HFF-Myc (cell line): Measurements from ENCODE around the gene TRIO.

Experiments
- DNase-seq: peaks from one replicate; pipeline ENCODE4 v3.0.0-alpha.2; 2011; ENCODE audit warnings: low read depth; ENCODE audit errors: extremely low read depth
- H3K4me3 ChIP-seq: replicated peaks from 2 replicates; pipeline ENCODE4 v1.5.1; 2011; ENCODE audit warnings: low read depth, mild to moderate bottlenecking, control low read depth, low read length
- TF ChIP-seq, protein P1 (sequence below): IDR thresholded peaks from 2 replicates; pipeline ENCODE4 v1.5.1; 2012; ENCODE audit warnings: mild to moderate bottlenecking, low read depth, low read length, control low read depth; ENCODE audit errors: missing control alignments

Gene TRIO

DNA sequence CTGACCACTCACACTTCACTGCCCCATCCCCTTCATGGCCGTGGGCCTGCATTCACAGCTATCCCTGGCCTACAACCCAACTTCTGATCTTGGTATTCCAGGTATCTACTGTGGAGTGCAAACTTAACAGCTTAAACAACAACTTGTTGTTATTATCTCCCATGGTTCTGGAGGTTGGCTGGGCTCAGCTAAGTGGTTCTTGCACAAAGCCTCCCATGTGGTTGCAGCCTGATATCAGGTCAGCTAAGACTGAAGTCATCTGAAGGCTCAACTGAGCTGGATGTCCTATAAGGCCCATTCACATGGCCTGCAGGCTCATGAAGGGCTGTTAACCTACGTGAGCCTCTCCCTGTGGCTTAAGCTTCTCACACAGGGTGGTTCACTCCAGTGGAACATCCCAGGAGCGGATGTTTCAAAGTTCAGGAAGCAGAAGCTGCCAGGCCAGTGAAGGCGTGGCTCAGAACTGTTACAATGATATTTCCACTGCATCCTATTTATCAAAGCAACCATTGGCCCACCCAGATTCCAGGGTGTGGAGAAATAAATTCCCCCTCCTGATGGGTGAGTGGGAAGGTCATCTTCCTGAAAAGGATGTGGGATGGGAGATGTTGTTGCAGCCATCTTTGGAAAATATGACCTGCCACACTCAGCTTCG is 30.0 kb upstream of the TRIO start:
- H3K4me3 ChIP-seq: no peak overlapping the region
- DNase-seq: no peak
- TF ChIP-seq, protein P1, sequence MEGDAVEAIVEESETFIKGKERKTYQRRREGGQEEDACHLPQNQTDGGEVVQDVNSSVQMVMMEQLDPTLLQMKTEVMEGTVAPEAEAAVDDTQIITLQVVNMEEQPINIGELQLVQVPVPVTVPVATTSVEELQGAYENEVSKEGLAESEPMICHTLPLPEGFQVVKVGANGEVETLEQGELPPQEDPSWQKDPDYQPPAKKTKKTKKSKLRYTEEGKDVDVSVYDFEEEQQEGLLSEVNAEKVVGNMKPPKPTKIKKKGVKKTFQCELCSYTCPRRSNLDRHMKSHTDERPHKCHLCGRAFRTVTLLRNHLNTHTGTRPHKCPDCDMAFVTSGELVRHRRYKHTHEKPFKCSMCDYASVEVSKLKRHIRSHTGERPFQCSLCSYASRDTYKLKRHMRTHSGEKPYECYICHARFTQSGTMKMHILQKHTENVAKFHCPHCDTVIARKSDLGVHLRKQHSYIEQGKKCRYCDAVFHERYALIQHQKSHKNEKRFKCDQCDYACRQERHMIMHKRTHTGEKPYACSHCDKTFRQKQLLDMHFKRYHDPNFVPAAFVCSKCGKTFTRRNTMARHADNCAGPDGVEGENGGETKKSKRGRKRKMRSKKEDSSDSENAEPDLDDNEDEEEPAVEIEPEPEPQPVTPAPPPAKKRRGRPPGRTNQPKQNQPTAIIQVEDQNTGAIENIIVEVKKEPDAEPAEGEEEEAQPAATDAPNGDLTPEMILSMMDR: no peak

DNA sequence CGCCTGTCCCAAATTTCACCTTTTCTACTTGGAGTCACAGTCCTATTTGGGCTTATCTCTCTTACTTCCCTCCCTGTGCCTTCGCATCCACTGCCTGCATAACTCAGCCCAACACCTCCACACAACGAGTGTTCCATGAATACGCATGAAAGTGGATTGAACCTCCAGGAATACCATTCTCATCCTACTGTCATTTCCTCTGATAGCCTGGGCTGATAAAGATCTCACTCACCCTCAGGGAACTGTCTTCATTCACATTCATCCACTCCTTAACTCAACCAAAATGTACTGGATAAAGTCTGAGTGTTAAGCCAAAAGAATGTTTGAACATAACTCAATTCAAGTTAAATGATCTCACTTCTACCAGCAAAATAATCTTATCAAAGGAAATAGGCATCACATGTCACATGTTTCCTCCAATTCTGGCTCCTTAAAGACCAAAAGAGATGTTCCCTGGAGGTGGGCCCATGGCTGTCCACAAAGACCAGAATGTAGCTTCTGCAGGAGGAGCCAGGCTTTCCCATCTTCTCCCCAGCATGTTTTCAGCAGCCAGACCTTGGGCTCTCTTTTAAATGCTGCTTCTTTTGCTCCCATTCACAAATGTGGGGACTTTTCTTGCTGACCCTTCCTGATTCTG is 28.4 kb upstream of the TRIO start:
- no peak for DNase-seq
- TF ChIP-seq, protein P1: no peak
- no peak overlapping the region for H3K4me3 ChIP-seq

DNA sequence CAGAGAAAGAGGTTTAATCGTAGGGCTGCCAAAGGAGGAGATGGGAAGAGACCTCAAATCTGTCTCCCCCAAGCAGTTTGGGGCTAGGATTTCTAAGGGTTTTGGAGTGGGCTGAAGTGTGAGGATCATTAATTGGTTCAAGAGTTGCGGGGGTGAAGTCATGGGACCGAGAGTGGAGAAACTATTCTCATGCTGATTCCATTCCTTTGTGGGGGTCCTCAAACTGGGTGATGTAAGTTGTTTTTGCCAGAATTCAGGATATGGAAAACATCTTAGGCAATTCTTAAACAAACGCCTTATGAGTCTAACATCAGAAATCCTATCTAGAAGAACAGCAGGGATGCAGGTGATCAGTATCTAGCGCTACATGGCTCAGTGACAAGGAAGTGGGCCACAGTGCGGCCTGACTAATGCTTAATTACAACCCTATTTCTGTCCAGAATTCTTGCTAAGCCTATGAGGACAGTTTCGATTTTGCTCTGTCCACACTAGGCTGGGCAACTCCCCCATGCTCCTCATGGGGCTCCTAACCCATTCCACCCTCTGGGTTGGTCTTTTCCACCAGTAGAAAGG is 27.7 kb upstream of the TRIO start:
- TF ChIP-seq, protein P1: no peak
- H3K4me3 ChIP-seq: no peak overlapping the region
- DNase-seq: no peak

DNA sequence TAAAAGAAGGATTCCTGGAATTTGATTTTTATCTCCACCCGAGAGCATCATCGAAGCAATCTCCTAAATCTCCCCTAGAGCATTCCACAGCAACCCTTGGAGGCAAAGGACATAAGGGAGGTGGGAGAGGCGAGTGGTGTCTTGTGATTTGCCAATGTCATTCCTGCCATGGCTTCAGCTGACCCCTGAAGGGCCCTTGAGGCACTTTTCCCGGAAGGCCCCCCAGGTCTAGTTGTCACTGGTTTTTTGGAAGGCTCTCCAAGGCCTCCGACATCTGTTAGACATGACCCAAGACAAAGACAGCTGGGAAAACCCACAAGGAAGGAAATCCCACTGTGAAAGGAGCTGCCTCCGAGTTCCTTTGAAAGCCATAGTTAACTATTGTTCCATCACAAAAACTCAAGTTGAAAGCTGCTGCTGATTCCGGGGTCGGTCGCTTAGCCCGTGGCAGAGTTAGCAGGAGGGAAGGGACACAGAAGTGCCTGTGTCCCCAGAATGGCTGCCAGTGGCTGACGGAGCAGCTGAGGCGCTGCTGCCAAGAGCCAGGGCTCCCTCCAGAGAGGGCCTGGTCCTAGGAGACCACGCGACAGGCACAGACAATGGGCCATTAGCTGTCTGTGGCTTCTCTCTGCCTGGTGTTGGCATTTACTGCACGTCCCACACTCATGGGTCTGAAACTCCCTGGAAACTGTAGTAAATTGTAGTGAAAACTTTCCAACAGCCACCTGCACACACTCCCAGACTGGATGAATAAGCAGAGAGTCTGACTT is 24.4 kb upstream of the TRIO start:
- no peak overlapping the region for H3K4me3 ChIP-seq
- TF ChIP-seq, protein P1: no peak
- DNase-seq: no peak

DNA sequence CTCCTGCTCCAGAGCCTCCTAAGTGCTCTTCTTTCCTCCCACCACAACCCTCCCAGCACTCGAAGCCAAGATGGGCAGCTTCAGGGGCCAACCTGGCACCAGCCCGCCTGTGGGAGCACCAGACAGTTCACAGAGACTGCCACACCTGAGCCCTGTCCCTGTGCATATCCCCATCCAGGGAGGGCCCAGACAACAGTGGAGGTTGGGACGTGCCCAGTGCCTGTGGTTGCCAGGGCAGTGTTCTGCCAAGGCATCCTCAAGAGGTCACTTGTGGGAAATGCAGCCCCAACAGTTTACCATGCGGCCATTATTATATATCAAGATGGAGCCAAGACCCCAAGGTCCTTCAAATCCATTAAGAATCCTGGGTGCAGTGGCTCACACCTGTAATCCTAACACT is 23.0 kb upstream of the TRIO start:
- no peak for DNase-seq
- no peak overlapping the region for H3K4me3 ChIP-seq
- TF ChIP-seq, protein P1: no peak

DNA sequence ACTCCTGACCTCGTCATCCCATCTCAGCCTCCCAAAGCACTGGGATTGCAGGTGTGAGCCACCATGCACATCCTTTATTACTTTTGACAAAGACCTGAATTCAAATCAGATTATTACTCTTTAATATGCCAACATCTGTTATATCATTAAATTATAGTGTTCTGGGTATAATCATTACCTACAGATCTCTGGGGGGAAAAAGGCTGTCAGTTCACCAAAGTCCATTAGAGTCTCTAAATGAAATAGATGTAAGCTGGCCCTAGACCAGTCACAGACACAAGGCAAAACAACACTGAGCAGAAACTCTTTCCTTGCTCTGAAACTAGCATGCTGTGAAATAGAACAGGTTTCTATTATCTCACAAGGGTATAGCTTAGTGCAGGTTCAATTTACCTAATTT is 21.6 kb upstream of the TRIO start:
- TF ChIP-seq, protein P1: no peak
- no peak overlapping the region for H3K4me3 ChIP-seq
- DNase-seq: no peak
